ENCODE data around the gene ITPR2.

Gene ITPR2

GRCh38 chr12:26396402-26396801 is 436.6 kb downstream of the ITPR2 start:
- DNase-seq (ENCODE audit: low spot score) = no peak

- peak; percentile 9 for DNase-seq (ENCODE audit: low spot score)
Observed at GRCh38 chr12:26389343-26389742, 443.7 kb downstream of the ITPR2 start.

- DNase-seq (ENCODE audit: low spot score) = no peak
Observed at GRCh38 chr12:26384536-26384935, 448.5 kb downstream of the ITPR2 start.

- DNase-seq (ENCODE audit: low spot score) = no peak
Observed at GRCh38 chr12:26383041-26383440, 450.0 kb downstream of the ITPR2 start.

- no peak for DNase-seq (ENCODE audit: low spot score)
Observed at GRCh38 chr12:26380897-26381296, 452.1 kb downstream of the ITPR2 start.

- DNase-seq (ENCODE audit: low spot score) = no peak
Observed at GRCh38 chr12:26379777-26380467, 453.1 kb downstream of the ITPR2 start.

GRCh38 chr12:26378711-26379110 is 454.3 kb downstream of the ITPR2 start:
- no peak for DNase-seq (ENCODE audit: low spot score)

GRCh38 chr12:26374934-26375680 is 457.9 kb downstream of the ITPR2 start:
- DNase-seq (ENCODE audit: low spot score) = no peak

GRCh38 chr12:26373606-26374495 is 459.1 kb downstream of the ITPR2 start:
- DNase-seq (ENCODE audit: low spot score) = no peak

- no peak for DNase-seq (ENCODE audit: low spot score)
Observed at GRCh38 chr12:26372866-26373265, 460.1 kb downstream of the ITPR2 start.

GRCh38 chr12:26370098-26370497 is 462.9 kb downstream of the ITPR2 start:
- DNase-seq (ENCODE audit: low spot score) = no peak

- no peak for DNase-seq (ENCODE audit: low spot score)
Observed at GRCh38 chr12:26369588-26369987, 463.4 kb downstream of the ITPR2 start.

- DNase-seq (ENCODE audit: low spot score) = no peak
Observed at GRCh38 chr12:26367991-26368730, 464.8 kb downstream of the ITPR2 start.

- no peak for DNase-seq (ENCODE audit: low spot score)
Observed at GRCh38 chr12:26361964-26362363, 471.0 kb downstream of the ITPR2 start.

- DNase-seq (ENCODE audit: low spot score) = no peak
Observed at GRCh38 chr12:26360062-26360461, 472.9 kb downstream of the ITPR2 start.

- no peak for DNase-seq (ENCODE audit: low spot score)
Observed at GRCh38 chr12:26359576-26359975, 473.4 kb downstream of the ITPR2 start.

- DNase-seq (ENCODE audit: low spot score) = no peak
Observed at GRCh38 chr12:26358651-26359050, 474.3 kb downstream of the ITPR2 start.

GRCh38 chr12:26347300-26347699 is 485.7 kb downstream of the ITPR2 start:
- no peak for DNase-seq (ENCODE audit: low spot score)

- DNase-seq (ENCODE audit: low spot score) = no peak
Observed at GRCh38 chr12:26346736-26347135, 486.3 kb downstream of the ITPR2 start.

GRCh38 chr12:26345471-26346003 is 487.5 kb downstream of the ITPR2 start:
- no peak for DNase-seq (ENCODE audit: low spot score)

GRCh38 chr12:26341491-26341890 is 491.5 kb downstream of the ITPR2 start:
- DNase-seq (ENCODE audit: low spot score) = no peak

GRCh38 chr12:26340649-26341048 is 492.3 kb downstream of the ITPR2 start:
- no peak for DNase-seq (ENCODE audit: low spot score)

Data from HuH-7 (cell line).